ENCODE results near the gene AMDHD2. TPM values are rescaled to one million over a fixed set of nuclear protein-coding genes. Genes with fewer than 3 reads are reported as not detected.

Gene AMDHD2
- total RNA-seq, 1 donor from 2014 or later: 53.4 TPM

- H3K4me1 ChIP-seq: peaks cover 57% of the 10 kb centered on the region
- intact Hi-C loops (cut with DNase I): no loop called here
- TF ChIP-seq CTCF (IDR thresholded peaks at IDR 0.05): no peak
- H3K27me3 ChIP-seq (ENCODE audit: low read depth): no peaks in the 10 kb centered on the region
- H3K4me3 ChIP-seq: no peak overlapping the region
- peak; percentile 86 for DNase-seq
- H3K36me3 ChIP-seq: no peaks in the 10 kb centered on the region
- peak overlapping the region; percentile 62 for H3K27ac ChIP-seq
- ATAC-seq: peak; percentile 81 to 83
- H3K9me3 ChIP-seq: no peaks in the 10 kb centered on the region
These were observed 39.2 kb upstream of the AMDHD2 start for GRCh38 chr16:2480948-2481347.

GRCh38 chr16:2481676-2482075 is 38.5 kb upstream of the AMDHD2 start:
- H3K9me3 ChIP-seq: no peaks in the 10 kb centered on the region
- H3K36me3 ChIP-seq: no peaks in the 10 kb centered on the region
- no peak for TF ChIP-seq CTCF (IDR thresholded peaks at IDR 0.05)
- H3K4me1 ChIP-seq: peaks cover 57% of the 10 kb centered on the region
- intact Hi-C loops (cut with DNase I): no loop called here
- peak overlapping the region; percentile 60 for H3K27ac ChIP-seq
- ATAC-seq (no peak), DNase-seq (no peak)
- H3K4me3 ChIP-seq: no peak overlapping the region
- H3K27me3 ChIP-seq (ENCODE audit: low read depth): no peaks in the 10 kb centered on the region

GRCh38 chr16:2482249-2482648 is 37.9 kb upstream of the AMDHD2 start:
- Histone ChIP-seq H3K4me3 (peak overlapping the region; percentile 21), H3K27me3 (ENCODE audit: low read depth) (no peaks in the 10 kb centered on the region), H3K4me1 (peaks cover 63% of the 10 kb centered on the region), H3K9me3 (no peaks in the 10 kb centered on the region), H3K27ac (peak overlapping the region; percentile 60), H3K36me3 (no peaks in the 10 kb centered on the region)
- intact Hi-C loops (cut with DNase I): no loop called here
- ATAC-seq (no peak), DNase-seq (no peak)
- no peak for TF ChIP-seq CTCF (IDR thresholded peaks at IDR 0.05)

GRCh38 chr16:2482708-2483534 is 37.2 kb upstream of the AMDHD2 start:
- peak; percentile 51 for DNase-seq
- peak overlapping the region; percentile 21 for H3K4me3 ChIP-seq

More at GRCh38 chr16:2482708-2483534, 37.2 kb upstream of the AMDHD2 start:
- H3K36me3 ChIP-seq: no peaks in the 10 kb centered on the region
- H3K27me3 ChIP-seq (ENCODE audit: low read depth): no peaks in the 10 kb centered on the region
- peak; percentile 24 to 41 for ATAC-seq
- peaks cover 70% of the 10 kb centered on the region for H3K4me1 ChIP-seq
- peak overlapping the region; percentile 60 for H3K27ac ChIP-seq
- intact Hi-C loops (cut with DNase I): no loop called here
- H3K9me3 ChIP-seq: no peaks in the 10 kb centered on the region
- TF ChIP-seq CTCF (IDR thresholded peaks at IDR 0.05): no peak
